Lower lobe of right lung (tissue), 2 donors: ENCODE data around the gene PNPLA7. TPM values are rescaled to one million over a fixed set of nuclear protein-coding genes. Genes with fewer than 3 reads are reported as not detected.
"Not testable (repeated sequence)": the region's sequence is repeated elsewhere in the genome, so short reads cannot be mapped to it uniquely, and the experiment has no call there.

ENCODE experiments used
- ATAC-seq, 2 donors: fragments of 200-7000 bp; cut with Tn5 transposase; one replicate each; pipeline ENCODE4 v1.9.1; 2020 to 2022; ENCODE audit warnings: mild to moderate bottlenecking in 2 of 2, moderate library complexity in 2 of 2
- DNase-seq: peaks from one replicate; pipeline ENCODE4 v3.0.0-alpha.2; 2020
- H3K27ac ChIP-seq: fragments of 200-600 bp; one replicate; pipeline ENCODE4 v1.8.0; 2022
- H3K27me3 ChIP-seq: fragments of 200-600 bp; one replicate; pipeline ENCODE4 v1.8.0; 2022; ENCODE audit warnings: low read depth
- H3K36me3 ChIP-seq: fragments of 200-600 bp; one replicate; pipeline ENCODE4 v1.8.0; 2022; ENCODE audit warnings: mild to moderate bottlenecking
- H3K4me1 ChIP-seq: fragments of 200-600 bp; one replicate; pipeline ENCODE4 v1.8.0; 2022
- H3K4me3 ChIP-seq: fragments of 200-600 bp; one replicate; pipeline ENCODE4 v1.8.0; 2022; ENCODE audit warnings: mild to moderate bottlenecking
- H3K9me3 ChIP-seq: fragments of 200-600 bp; one replicate; pipeline ENCODE4 v1.8.0; 2022
- CTCF ChIP-seq: fragments of 200-600 bp; IDR thresholded peaks from one replicate; pipeline ENCODE4 v1.8.0; 2022; ENCODE audit warnings: antibody characterized with exemption, mild to moderate bottlenecking
- intact Hi-C: fragments of 100-400 bp; cut with DNase I; formaldehyde crosslinking; loops from one replicate; pipeline ENCODE4 v1.11.0; 2022
- long read RNA-seq: library from polyadenylated mRNA; unstranded; transcript quantifications from one replicate; pipeline ENCODE4 v2.0.0, GENCODE V29; 2021
- total RNA-seq: library from RNA; stranded (reverse); fragmentation: NEBNext Ultra II Directional; extraction: Animal tissue kit (Norgen Biotek cat#: 25700); gene quantifications from one replicate; pipeline ENCODE4 v1.2.1, GENCODE V29; 2021
- donor health status: DM: no; HTN: yes; CAD: no; lungs with severe emphysema.

PNPLA7 gene
- 12.2 TPM for total RNA-seq
- long read RNA-seq, partial matches to known transcripts, result 12 of 21 reads
- long read RNA-seq, other reads (novel, unspliced or antisense), result 9 of 21 reads

DNA sequence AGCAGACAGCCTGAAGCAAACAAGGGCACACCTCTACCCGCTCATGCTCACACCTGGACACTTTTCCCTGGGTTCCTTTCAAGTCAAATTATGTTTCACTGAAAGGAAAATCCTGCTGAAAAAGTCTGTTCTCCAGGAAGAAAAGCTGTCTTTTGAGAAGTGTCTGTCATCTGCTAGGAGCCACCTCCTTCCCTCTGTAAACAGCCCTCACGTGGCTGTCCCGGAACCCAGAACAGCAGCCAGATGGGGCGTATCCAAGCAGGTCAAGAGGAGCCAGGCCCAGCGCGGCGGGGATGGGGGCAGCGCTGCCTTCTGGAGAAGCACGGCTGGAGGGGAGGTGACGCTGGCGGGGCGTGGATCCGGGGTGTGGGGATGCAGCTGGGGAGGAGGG lies at the start of gene PNPLA7:
Gene PNPLA7, minus strand, starts transcription at position 172 of the 391 bp plus-strand sequence. CDS start 205 bp downstream, outside the sequence.
- H3K4me3 ChIP-seq, result peak within 1 kb of the TSS; percentile 80
- H3K27ac ChIP-seq, result peak within 1 kb of the TSS; percentile 84

DNA sequence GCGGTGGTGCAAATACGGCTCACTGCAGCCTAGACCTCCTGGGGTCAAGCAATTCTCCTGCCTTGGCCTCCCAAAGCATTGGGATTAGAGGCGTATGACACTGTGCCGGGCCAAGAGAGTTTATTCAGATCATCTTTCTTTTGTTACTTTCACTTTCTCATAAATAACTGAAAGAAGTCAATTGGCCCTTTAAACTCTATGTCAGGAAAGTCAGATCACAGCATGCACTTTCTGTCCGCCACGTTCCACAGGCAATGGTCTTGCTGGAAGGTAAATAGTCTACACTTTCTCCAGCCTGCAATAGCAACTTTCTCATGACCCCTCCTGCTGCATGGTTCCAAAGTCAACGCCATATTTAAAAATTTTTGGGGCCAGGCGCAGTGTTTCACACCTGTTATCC lies 48.7 kb upstream of the PNPLA7 start:
- no peak overlapping the region for H3K4me3 ChIP-seq
- intact Hi-C loops, result no loop called here
- no peak for DNase-seq
- no peak for TF ChIP-seq CTCF
- no peak for ATAC-seq
- H3K36me3 ChIP-seq, result no peaks in the 10 kb centered on the region
- peaks cover 7% of the 10 kb centered on the region for H3K4me1 ChIP-seq
- no peak overlapping the region for H3K27ac ChIP-seq
- no peaks in the 10 kb centered on the region for H3K27me3 ChIP-seq
- no peaks in the 10 kb centered on the region for H3K9me3 ChIP-seq

More for the DNA sequence above, at the start of gene PNPLA7:
- no peaks in the 10 kb centered on the region for H3K9me3 ChIP-seq
- H3K27me3 ChIP-seq, result no peaks in the 10 kb centered on the region
- DNase-seq (peak; percentile 92), ATAC-seq (peak; percentile 89 to 90)
- TF ChIP-seq CTCF, result no peak
- intact Hi-C loops, result no loop called here
- peaks cover 23% of the 10 kb centered on the region for H3K4me1 ChIP-seq
- peaks cover 16% of the 10 kb centered on the region for H3K36me3 ChIP-seq

GRCh38 chr9:137596577-137596976 lies 46.4 kb upstream of the PNPLA7 start:
- H3K27me3 ChIP-seq, H3K4me3 ChIP-seq, DNase-seq, H3K36me3 ChIP-seq, intact Hi-C loops, H3K9me3 ChIP-seq, H3K27ac ChIP-seq, ATAC-seq: not testable (repeated sequence)
- peaks cover 11% of the 10 kb centered on the region for H3K4me1 ChIP-seq

GRCh38 chr9:137593176-137593575 lies 43.0 kb upstream of the PNPLA7 start:
- peak; percentile 86 for DNase-seq
- peak overlapping the region; percentile 2 for H3K4me3 ChIP-seq
- intact Hi-C loops, result no loop called here
- H3K36me3 ChIP-seq, result peaks cover 2% of the 10 kb centered on the region
- no peak for TF ChIP-seq CTCF
- H3K9me3 ChIP-seq, result no peaks in the 10 kb centered on the region
- H3K27ac ChIP-seq, result peak overlapping the region; percentile 46
- no peaks in the 10 kb centered on the region for H3K27me3 ChIP-seq
- ATAC-seq, result peak; percentile 48 to 63
- H3K4me1 ChIP-seq, result peaks cover 30% of the 10 kb centered on the region

GRCh38 chr9:137592767-137593166 lies 42.6 kb upstream of the PNPLA7 start:
- DNase-seq (peak; percentile 72), ATAC-seq (peak; percentile 42 to 52)
- H3K4me3 ChIP-seq, result peak overlapping the region; percentile 2
- H3K9me3 ChIP-seq, result no peaks in the 10 kb centered on the region
- peaks cover 6% of the 10 kb centered on the region for H3K36me3 ChIP-seq
- peaks cover 30% of the 10 kb centered on the region for H3K4me1 ChIP-seq
- peak overlapping the region; percentile 46 for H3K27ac ChIP-seq
- TF ChIP-seq CTCF, result no peak
- no peaks in the 10 kb centered on the region for H3K27me3 ChIP-seq
- intact Hi-C loops, result no loop called here

- ATAC-seq (peak; percentile 98 to 99), DNase-seq (peak; percentile 90)
- Histone ChIP-seq H3K9me3 (no peaks in the 10 kb centered on the region), H3K27me3 (no peaks in the 10 kb centered on the region), H3K27ac (peak within 1 kb of the TSS; percentile 59), H3K36me3 (peaks cover 23% of the 10 kb centered on the region), H3K4me1 (peaks cover 30% of the 10 kb centered on the region), H3K4me3 (peak within 1 kb of the TSS; percentile 91)
- no peak for TF ChIP-seq CTCF
- intact Hi-C loops, result no loop called here
Observed at GRCh38 chr9:137590469-137591383, 40.5 kb upstream of the PNPLA7 start, which contains the start of gene ZMYND19. ZMYND19 (minus strand) TSS chr9:137590512; CDS start chr9:137590263, 249 bp downstream.
